Measurements from ENCODE around the gene MRGPRE. TPM values are rescaled to one million over a fixed set of nuclear protein-coding genes. Genes with fewer than 3 reads are reported as not detected.
A peak's percentile ranks its signal among the peaks of the same experiment; 100 is the strongest.

MRGPRE gene
- total RNA-seq, 1 donor from 2014 or later, result not detected

GRCh38 chr11:3228445-3228829 is 3.8 kb downstream of the MRGPRE start:
- DNase-seq (ENCODE audit: low spot score) (no peak), ATAC-seq (no peak)
- intact Hi-C loops (cut with DNase I), result loop anchor here (10.0 kb wide), 1 partner anchor 124 kb away; no protein-coding TSS in a partner anchor

- ATAC-seq, result no peak
- peak; percentile 57 for DNase-seq (ENCODE audit: low spot score)
- intact Hi-C loops (cut with DNase I), result loop anchor here (10.0 kb wide), 1 partner anchor 123 kb away; no protein-coding TSS in a partner anchor
These were observed 4.4 kb downstream of the MRGPRE start for GRCh38 chr11:3227568-3228444.

- DNase-seq (ENCODE audit: low spot score) (no peak), ATAC-seq (no peak)
- intact Hi-C loops (cut with DNase I), result loop anchor here (10.0 kb wide), 1 partner anchor 122 kb away; no protein-coding TSS in a partner anchor
These were observed 5.2 kb downstream of the MRGPRE start for GRCh38 chr11:3226846-3227567.

DNA sequence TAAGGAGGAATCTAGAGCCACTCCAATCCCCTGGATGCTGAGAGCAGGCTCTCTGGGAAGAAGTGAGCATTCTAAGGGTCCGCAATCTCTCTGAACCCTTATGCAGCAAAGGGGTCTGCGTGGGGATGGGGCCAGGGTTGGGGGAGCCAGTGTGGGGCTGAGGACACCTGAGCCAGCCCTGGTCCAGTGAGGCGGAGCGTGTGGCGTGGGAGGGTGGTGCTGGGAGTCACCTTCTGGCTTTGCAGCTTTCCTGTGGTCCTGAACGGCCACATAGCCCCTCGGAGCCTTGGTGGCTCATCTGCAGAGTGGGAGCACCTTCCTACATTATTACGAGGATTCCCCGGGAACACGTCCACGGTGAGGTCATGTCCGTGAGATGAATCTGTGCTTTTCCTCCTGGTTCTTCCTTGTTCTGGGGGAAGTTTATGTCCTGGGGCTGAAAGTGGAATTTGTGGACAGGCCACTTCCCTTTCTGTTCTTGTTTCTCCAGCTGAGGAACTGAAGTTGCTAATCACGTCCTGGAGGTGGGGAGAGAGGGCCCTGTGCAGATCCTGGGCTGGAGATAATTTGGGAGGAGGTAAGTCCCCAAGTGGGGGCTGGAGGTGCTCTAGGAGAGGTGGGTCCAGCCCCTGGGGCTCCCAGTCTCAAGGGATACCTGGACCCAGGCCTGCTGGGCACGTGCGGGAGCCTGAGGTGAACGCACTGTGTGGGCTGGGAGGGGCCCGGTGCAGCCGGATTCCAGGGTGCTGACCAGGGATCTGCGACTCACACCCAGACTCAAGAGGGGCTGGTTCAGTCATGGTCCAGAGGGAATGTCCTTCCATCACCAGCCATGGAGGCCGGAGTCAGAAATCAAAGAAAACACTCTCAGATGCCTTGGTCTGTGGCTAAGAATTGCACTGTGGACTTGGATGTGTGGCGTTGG is 6.1 kb downstream of the MRGPRE start:
- no peak for DNase-seq (ENCODE audit: low spot score)
- intact Hi-C loops (cut with DNase I), result loop anchor here (10.0 kb wide), 1 partner anchor 121 kb away; no protein-coding TSS in a partner anchor
- no peak for ATAC-seq

- intact Hi-C loops (cut with DNase I), result loop anchor here (10.0 kb wide), 1 partner anchor 120 kb away; no protein-coding TSS in a partner anchor
- ATAC-seq (no peak), DNase-seq (ENCODE audit: low spot score) (peak; percentile 52)
These were observed 7.0 kb downstream of the MRGPRE start for GRCh38 chr11:3225159-3225758.

GRCh38 chr11:3224401-3225057 is 7.7 kb downstream of the MRGPRE start:
- no peak for ATAC-seq
- intact Hi-C loops (cut with DNase I), result loop anchor here (10.0 kb wide), 1 partner anchor 120 kb away; no protein-coding TSS in a partner anchor
- DNase-seq (ENCODE audit: low spot score), result no peak

DNA sequence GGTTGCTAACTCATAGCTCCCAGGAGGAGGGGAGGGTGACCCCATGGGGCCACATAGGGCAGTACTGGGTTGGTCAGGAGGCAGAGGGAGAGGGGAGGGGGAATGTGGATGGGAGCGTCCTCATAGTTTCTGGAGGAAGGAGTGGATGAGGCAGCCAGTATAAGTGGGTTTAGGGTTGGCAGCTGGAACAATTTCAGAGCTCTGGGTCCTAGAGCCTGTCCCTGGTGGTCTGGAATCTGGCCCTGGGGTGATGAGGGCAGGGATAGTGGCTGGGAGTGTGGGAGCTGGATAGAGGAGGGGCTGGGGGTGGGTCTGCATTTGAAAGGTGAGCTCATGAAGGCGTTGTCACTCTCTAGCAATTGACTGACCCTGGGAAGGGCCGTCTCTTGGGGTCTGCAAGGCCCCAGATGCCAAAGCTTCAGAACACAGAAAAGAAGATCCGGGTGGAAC is 8.3 kb downstream of the MRGPRE start:
- ATAC-seq (no peak), DNase-seq (ENCODE audit: low spot score) (no peak)
- intact Hi-C loops (cut with DNase I), result loop anchor here (10.0 kb wide), 1 partner anchor 119 kb away; no protein-coding TSS in a partner anchor

DNA sequence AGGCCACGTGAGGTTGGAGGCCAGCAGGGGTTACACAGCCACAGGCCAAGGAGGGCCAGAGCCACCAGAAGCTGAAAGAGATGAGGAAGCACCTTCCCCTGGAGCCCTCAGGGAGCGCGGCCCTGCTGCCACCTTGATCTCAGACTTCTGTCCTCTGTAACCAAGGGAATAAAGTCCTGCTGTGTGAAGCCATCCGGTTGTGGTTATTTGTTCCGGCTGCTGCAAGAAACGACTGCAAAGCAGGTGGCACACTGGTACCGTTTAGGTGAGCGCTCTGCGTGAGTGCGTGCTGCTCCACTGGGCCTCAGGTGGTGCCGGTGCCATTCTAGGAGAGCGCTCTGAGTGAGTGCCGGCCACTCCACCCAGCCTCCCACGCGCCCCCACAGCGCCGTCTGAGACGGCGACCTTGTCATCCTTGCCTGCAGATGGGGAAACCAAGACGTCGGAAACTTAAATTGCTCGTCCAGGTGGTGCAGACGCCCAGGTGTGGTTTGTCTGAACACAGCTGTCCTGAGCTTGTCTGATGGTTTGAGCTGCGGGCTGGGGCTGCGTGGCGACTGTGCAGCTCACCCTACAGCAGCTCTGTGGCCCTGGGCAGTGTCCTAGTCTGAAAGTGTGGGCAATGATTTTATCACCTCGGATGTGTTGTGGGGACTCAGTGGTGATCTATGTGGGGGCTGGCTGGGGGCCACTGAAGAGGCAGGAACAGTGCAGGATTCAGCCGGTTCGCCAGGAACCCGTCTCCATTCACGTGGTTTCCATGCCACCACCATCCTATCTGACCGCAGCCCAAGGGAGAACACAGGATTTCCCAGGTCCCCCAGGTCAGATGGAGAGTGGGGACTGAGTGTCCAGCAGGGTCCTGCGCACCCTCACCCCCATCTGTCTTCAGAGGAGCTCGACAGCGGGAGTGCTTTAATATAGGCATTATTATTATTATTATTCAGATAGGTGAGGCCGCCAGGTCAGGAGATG is 9.0 kb downstream of the MRGPRE start:
- intact Hi-C loops (cut with DNase I), result loop anchor here (10.0 kb wide), 1 partner anchor 118 kb away; no protein-coding TSS in a partner anchor
- no peak for DNase-seq (ENCODE audit: low spot score)
- no peak for ATAC-seq

GRCh38 chr11:3222003-3222855 is 10.0 kb downstream of the MRGPRE start:
- intact Hi-C loops (cut with DNase I), result loop anchor here (10.0 kb wide), 1 partner anchor 117 kb away; no protein-coding TSS in a partner anchor
- DNase-seq (ENCODE audit: low spot score) (peak; percentile 54), ATAC-seq (no peak)

DNA sequence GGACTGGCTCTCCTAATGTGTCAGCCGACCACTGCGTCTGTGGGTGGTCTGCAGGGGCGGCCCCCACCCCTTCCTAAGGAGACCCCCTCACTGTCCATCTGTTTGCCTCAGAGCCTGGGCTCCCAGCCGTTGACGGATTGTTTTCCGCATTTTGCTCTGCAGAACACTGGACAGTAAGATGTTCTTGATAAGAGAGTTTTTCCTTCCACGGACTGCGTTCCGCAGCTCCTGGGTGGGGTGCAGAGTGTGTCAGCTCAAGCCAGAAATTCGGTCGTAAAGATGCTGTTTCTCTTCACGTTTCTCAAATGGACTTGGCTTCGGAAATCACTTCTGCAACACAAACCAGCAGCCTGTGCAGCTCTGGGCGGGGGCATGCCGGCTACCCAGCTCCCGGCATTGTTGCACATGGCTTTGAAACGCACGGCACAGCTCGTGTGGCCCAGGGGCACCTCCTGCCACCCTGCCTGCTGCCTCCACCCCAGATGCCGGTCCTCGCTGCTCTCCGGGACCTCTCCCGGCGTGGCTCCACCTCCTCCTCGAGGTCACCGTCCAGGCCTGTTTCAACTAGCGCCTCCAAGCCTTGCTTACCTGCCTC is 10.7 kb downstream of the MRGPRE start:
- DNase-seq (ENCODE audit: low spot score) (peak; percentile 54), ATAC-seq (no peak)
- intact Hi-C loops (cut with DNase I), result loop anchor here (10.0 kb wide), 1 partner anchor 117 kb away; no protein-coding TSS in a partner anchor

DNA sequence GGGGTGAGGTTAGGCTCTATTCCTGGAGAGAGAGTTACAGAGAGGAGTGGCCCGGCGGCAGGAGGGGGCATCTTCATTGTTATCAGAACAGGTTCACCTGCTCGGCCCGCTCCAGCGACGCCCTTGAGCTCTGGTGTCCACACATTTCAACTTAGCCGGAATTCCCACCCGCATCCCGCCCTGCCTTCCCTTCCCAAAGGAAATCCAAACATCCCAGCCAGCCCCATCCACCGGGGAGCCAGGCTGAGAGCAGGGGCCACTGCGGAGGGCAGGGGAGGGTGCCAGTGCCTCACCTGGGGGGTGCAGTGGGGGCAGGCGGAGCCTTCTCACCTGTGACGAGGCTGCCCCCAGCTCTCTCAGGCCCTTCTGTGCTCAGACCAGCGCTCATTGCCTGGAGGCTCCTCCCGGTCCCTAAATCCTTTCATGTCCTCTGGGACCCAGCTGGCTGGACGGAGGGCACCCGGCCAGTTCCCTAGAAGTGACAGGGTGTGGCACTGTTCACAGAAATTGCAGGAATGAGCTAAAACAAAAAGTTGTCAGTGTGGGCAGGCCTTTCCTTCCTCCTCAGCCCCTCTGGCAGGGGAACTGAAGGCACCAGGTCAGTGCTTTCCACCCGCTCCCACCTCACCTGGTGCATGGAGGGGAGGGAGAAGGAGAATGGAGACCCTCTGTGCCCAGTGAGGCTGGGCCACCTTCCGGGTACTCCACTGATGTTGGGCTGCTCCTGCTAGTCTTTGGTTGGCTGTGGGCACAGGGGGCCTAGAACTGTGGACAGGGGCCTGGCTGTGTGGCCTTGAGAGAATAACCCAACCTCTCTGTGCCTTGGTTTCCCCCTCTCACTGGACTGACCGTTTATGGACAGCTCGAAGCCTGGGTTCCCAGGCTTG is 11.5 kb downstream of the MRGPRE start:
- ATAC-seq (no peak), DNase-seq (ENCODE audit: low spot score) (peak; percentile 55)
- intact Hi-C loops (cut with DNase I), result loop anchor here (10.0 kb wide), 1 partner anchor 116 kb away; no protein-coding TSS in a partner anchor

DNA sequence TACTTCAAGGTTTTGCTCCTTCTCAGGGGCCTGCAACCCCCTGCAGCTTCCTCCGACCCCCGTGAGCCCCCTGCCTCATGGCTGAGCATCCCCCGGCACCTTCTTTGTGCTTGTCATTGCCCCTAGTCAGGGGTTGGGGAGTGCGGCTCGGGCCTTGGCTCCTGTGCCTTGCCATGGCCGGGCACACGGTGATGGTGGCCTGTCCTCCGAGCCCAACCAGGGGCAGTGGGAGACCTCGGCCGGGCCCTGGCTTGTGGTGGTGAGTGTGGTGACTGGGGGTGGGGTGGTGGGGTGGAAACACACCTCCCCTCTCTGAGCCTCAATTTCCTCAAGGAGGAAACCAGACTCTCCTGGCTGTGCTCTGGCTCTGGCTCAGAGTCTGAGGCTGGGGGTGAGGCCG is 12.1 kb downstream of the MRGPRE start:
- DNase-seq (ENCODE audit: low spot score), result no peak
- intact Hi-C loops (cut with DNase I), result loop anchor here (10.0 kb wide), 1 partner anchor 115 kb away; no protein-coding TSS in a partner anchor
- ATAC-seq, result no peak

DNA sequence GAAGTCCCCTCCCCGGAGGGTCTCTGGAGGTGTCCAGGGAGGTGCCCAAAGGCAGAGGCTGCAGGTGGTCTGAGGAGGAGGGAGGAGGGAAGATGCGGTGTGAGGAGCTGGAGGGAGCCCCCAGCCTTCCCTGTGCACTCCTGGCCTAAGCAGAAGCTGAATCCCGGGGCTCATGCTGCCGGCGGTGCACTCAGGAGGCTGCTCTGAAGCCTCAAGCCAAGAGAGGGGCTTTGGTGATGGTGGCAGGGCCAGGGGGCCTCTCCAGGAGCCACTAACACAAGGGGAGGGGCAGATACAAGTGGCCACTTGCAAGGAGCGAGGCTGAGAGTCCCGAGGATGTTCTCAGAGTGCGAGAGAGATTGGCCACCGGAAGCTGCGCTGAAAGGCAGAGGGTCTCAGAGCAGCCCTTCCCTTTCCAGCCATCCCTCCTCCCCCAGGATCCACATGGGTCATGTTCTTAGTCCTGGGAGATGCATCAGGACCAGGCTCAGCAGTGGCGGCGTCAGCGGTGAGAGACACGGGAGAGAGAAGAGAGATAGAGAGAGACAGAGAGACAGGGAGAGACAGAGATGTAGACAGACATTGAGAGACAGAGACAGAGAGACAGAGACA is 12.8 kb downstream of the MRGPRE start:
- DNase-seq (ENCODE audit: low spot score) (peak; percentile 47), ATAC-seq (no peak)
- intact Hi-C loops (cut with DNase I), result loop anchor here (10.0 kb wide), 1 partner anchor 255 kb away; no protein-coding TSS in a partner anchor

Data from sciatic nerve (tissue), 2 donors.